ENCODE measurements around the gene GNAQ.

The GNAQ gene

GRCh38 chr9:78031893-78032729 lies 500 bp upstream of the GNAQ start:
- peak; percentile 74 to 81 for DNase-seq

- DNase-seq: peak; percentile 61 to 66
These were observed 813 bp downstream of the GNAQ start for GRCh38 chr9:78030553-78031443.

GRCh38 chr9:78030296-78030552 lies 1.4 kb downstream of the GNAQ start:
- DNase-seq: no peak

- DNase-seq: peak in 1 of 2 experiments; percentile 14
These were observed 1.9 kb downstream of the GNAQ start for GRCh38 chr9:78029551-78030295.

GRCh38 chr9:78028926-78029325 lies 2.7 kb downstream of the GNAQ start:
- no peak for DNase-seq

GRCh38 chr9:78026947-78027346 lies 4.7 kb downstream of the GNAQ start:
- DNase-seq: no peak

GRCh38 chr9:78026416-78026815 lies 5.2 kb downstream of the GNAQ start:
- no peak for DNase-seq

- no peak for DNase-seq
These were observed 6.4 kb downstream of the GNAQ start for GRCh38 chr9:78025186-78025585.

- no peak for DNase-seq
These were observed 8.4 kb downstream of the GNAQ start for GRCh38 chr9:78023003-78023741.

- DNase-seq: no peak
These were observed 9.9 kb downstream of the GNAQ start for GRCh38 chr9:78021697-78022096.

- no peak for DNase-seq
These were observed 14.4 kb downstream of the GNAQ start for GRCh38 chr9:78017190-78017693.

- DNase-seq: no peak
These were observed 16.4 kb downstream of the GNAQ start for GRCh38 chr9:78015241-78015640.

GRCh38 chr9:78014776-78015175 lies 16.8 kb downstream of the GNAQ start:
- no peak for DNase-seq

- DNase-seq: no peak
These were observed 17.7 kb downstream of the GNAQ start for GRCh38 chr9:78013934-78014333.

GRCh38 chr9:78011049-78011448 lies 20.6 kb downstream of the GNAQ start:
- DNase-seq: no peak

- no peak for DNase-seq
These were observed 21.2 kb downstream of the GNAQ start for GRCh38 chr9:78010445-78010844.

GRCh38 chr9:78009186-78009585 lies 22.4 kb downstream of the GNAQ start:
- no peak for DNase-seq

- DNase-seq: no peak
These were observed 24.9 kb downstream of the GNAQ start for GRCh38 chr9:78006734-78007133.

GRCh38 chr9:78005231-78006002 lies 26.2 kb downstream of the GNAQ start:
- DNase-seq: no peak

GRCh38 chr9:78004478-78005229 lies 27.0 kb downstream of the GNAQ start:
- DNase-seq: no peak

- DNase-seq: no peak
These were observed 27.9 kb downstream of the GNAQ start for GRCh38 chr9:78003730-78004129.
